B cell (primary cell): ENCODE measurements around the gene ZC3H12C. TPM values are rescaled to one million over a fixed set of nuclear protein-coding genes. Genes with fewer than 3 reads are reported as not detected.

Experiments used
- ATAC-seq: fragments of 200-7000 bp; cut with Tn5 transposase; one replicate; pipeline ENCODE4 v1.10.0; 2021; ENCODE audit warnings: low read depth, mild to moderate bottlenecking, moderate number of reproducible peaks, moderate library complexity
- CTCF ChIA-PET: fragments of 350-600 bp; sonication (Branson Sonifier 250); formaldehyde crosslinking; loops from one replicate; lab custom pipeline; 2021; ENCODE audit warnings: antibody characterized with exemption, inconsistent platforms; lab: Charles Lee
- POLR2A ChIA-PET: fragments of 350-600 bp; sonication (Branson Sonifier 250); formaldehyde crosslinking; loops from one replicate; lab custom pipeline; 2021; ENCODE audit warnings: antibody characterized with exemption; lab: Charles Lee
- DNase-seq: peaks from one replicate; pipeline ENCODE4 v3.0.0; 2013
- H2AFZ ChIP-seq: 2 replicates; pipeline ENCODE4 v1.6.1; 2012; ENCODE audit warnings: mild to moderate bottlenecking, low read depth, low read length; ENCODE audit not compliant: insufficient read depth, poor library complexity, severe bottlenecking
- H3K27ac ChIP-seq, 2 donors: 1 replicate in 1 of 2; 2 replicates in 1 of 2; pipeline ENCODE4 v1.5.1; 2012 to 2013; ENCODE audit warnings: low read length in 2 of 2, mild to moderate bottlenecking in 2 of 2, moderate library complexity in 1 of 2
- H3K27me3 ChIP-seq, 4 experiments: fragments of 200-600 bp in 1 of 4; sonication (generic) in 1 of 4; replicated peaks in 1 of 4; 1 replicate in 2 of 4; 2 replicates in 2 of 4; pipeline versions ENCODE4 v1.6.1 to v1.7.0; 2013 to 2016; ENCODE audit warnings: low read length in 3 of 4, mild to moderate bottlenecking in 2 of 4, mixed read lengths in 1 of 4, moderate library complexity in 1 of 4; ENCODE audit not compliant: insufficient read depth in 4 of 4, control insufficient read depth in 3 of 4; ENCODE audit errors: control extremely low read depth in 1 of 4
- H3K36me3 ChIP-seq, 2 experiments: replicated peaks in 1 of 2; 1 replicate in 1 of 2; 2 replicates in 1 of 2; pipeline versions ENCODE4 v1.6.1 to v1.7.1; 2013; ENCODE audit warnings: low read length in 1 of 2; ENCODE audit not compliant: insufficient read depth in 2 of 2, control insufficient read depth in 1 of 2; ENCODE audit errors: control extremely low read depth in 1 of 2, extremely low read depth in 1 of 2
- H3K4me1 ChIP-seq, 2 donors: fragments of 200-600 bp in 1 of 2; sonication (generic) in 1 of 2; 1 replicate in 1 of 2; 2 replicates in 1 of 2; pipeline versions ENCODE4 v1.5.1 to v1.6.1; 2013 to 2017; ENCODE audit warnings: low read length in 2 of 2; ENCODE audit not compliant: control insufficient read depth in 2 of 2, insufficient read depth in 2 of 2
- H3K4me2 ChIP-seq: replicated peaks from 2 replicates; pipeline ENCODE3; 2012; ENCODE audit warnings: mild to moderate bottlenecking, low read depth, low read length; ENCODE audit not compliant: poor library complexity, severe bottlenecking
- H3K4me3 ChIP-seq, 5 experiments: fragments of 200-600 bp in 1 of 5; sonication (generic) in 1 of 5; 1 replicate in 3 of 5; 2 replicates in 2 of 5; pipeline versions ENCODE4 v1.5.1 to v1.7.0; 2011 to 2016; ENCODE audit warnings: low read length in 4 of 5, mild to moderate bottlenecking in 4 of 5, low read depth in 2 of 5, control low read depth in 1 of 5, moderate library complexity in 1 of 5; ENCODE audit not compliant: insufficient read depth in 1 of 5; ENCODE audit errors: control extremely low read depth in 1 of 5, extremely low read depth in 1 of 5
- H3K79me2 ChIP-seq: fragments of 200-600 bp; sonication (generic); one replicate; pipeline ENCODE4 v1.6.0; 2016; ENCODE audit warnings: low read length; ENCODE audit not compliant: control insufficient read depth, insufficient read depth
- H3K9ac ChIP-seq: fragments of 200-600 bp; sonication (generic); 2 replicates; pipeline ENCODE4 v1.6.1; 2017; ENCODE audit warnings: mild to moderate bottlenecking, low read length, moderate library complexity
- H3K9me3 ChIP-seq, 3 donors: one replicate each; pipeline versions ENCODE4 v1.6.1 to v1.7.1; 2013; ENCODE audit warnings: low read length in 2 of 3; ENCODE audit not compliant: control insufficient read depth in 2 of 3, insufficient read depth in 1 of 3; ENCODE audit errors: control extremely low read depth in 1 of 3
- H4K20me1 ChIP-seq: 2 replicates; pipeline ENCODE4 v1.6.0; 2012; ENCODE audit warnings: mild to moderate bottlenecking, low read length; ENCODE audit not compliant: insufficient read depth, control insufficient read depth, poor library complexity, severe bottlenecking
- H3K27ac Mint-ChIP-seq: one replicate; pipeline ENCODE4 v1.8.0; 2021; ENCODE audit warnings: mixed read lengths
- H3K27me3 Mint-ChIP-seq: one replicate; pipeline ENCODE4 v1.8.0; 2021; ENCODE audit warnings: mixed read lengths
- H3K4me1 Mint-ChIP-seq: one replicate; pipeline ENCODE4 v1.8.0; 2021; ENCODE audit warnings: mixed read lengths
- H3K4me3 Mint-ChIP-seq: one replicate; pipeline ENCODE4 v1.8.0; 2021; ENCODE audit warnings: mixed read lengths
- H3K9me3 Mint-ChIP-seq: one replicate; pipeline ENCODE4 v1.8.0; 2022; ENCODE audit warnings: mixed read lengths; ENCODE audit not compliant: insufficient read depth
- EZH2 ChIP-seq: IDR thresholded peaks from 2 replicates; pipeline ENCODE4 v1.6.1; 2012; ENCODE audit warnings: borderline replicate concordance, low read depth, mild to moderate bottlenecking, moderate library complexity, low read length; ENCODE audit not compliant: insufficient read depth, poor library complexity, severe bottlenecking
- WGBS: methylation state at CpG from one replicate; pipeline ENCODE4 v1.1.5; 2013; ENCODE audit warnings: missing lambda C conversion rate; ENCODE audit not compliant: insufficient coverage; 5-methylcytosine and 5-hydroxymethylcytosine counted together
- intact Hi-C: fragments of 100-400 bp; cut with micrococcal nuclease; formaldehyde crosslinking; loops from one replicate; pipeline ENCODE4 v1.10.0; 2022
- polyA plus RNA-seq: library from polyadenylated mRNA; depleted of rRNA; stranded (reverse); fragments of >200 nt; gene quantifications from 2 replicates; pipeline ENCODE4 v1.2.3, GENCODE V29; 2012
- total RNA-seq, 2 donors: library from RNA; stranded (reverse); fragments of 120-200 nt in 1 of 2; gene quantifications; 1 replicate in 1 of 2; 2 replicates in 1 of 2; pipeline versions ENCODE4 v1.2.3 to v1.2.4, GENCODE V29; 2013 to 2022
- TF ChIP-seq, protein P1 (sequence below): fragments of 200-600 bp; IDR thresholded peaks from one replicate; pipeline ENCODE4 v1.8.0; 2022; ENCODE audit warnings: antibody characterized with exemption, mild to moderate bottlenecking

The ZC3H12C gene
- total and polyA plus RNA-seq, 2 donors (not counting 1 experiment from before 2014, with no cell fraction given), result 0.01 to 0.10 TPM

GRCh38 chr11:110124605-110125004 lies 31.4 kb downstream of the ZC3H12C start:
- Mint-ChIP-seq H3K4me1 (no peaks in the 10 kb centered on the region), H3K4me3 (no peak overlapping the region), H3K9me3 (no peaks in the 10 kb centered on the region), H3K27ac (no peak overlapping the region), H3K27me3 (peaks cover 3% of the 10 kb centered on the region)
- no peak overlapping the region for H3K9ac ChIP-seq
- H3K79me2 ChIP-seq, result no peaks in the 10 kb centered on the region
- intact Hi-C loops, result no loop called here
- no peak overlapping the region for H2AFZ ChIP-seq
- ATAC-seq (no peak), DNase-seq (no peak)
- H4K20me1 ChIP-seq, result no peaks in the 10 kb centered on the region
- H3K4me3 ChIP-seq, result no peak overlapping the region
- no peak overlapping the region for H3K4me2 ChIP-seq
- ChIA-PET CTCF (no interaction called here), POLR2A (no interaction called here)
- H3K9me3 ChIP-seq, result no peaks in the 10 kb centered on the region
- no peaks in the 10 kb centered on the region for H3K4me1 ChIP-seq
- H3K36me3 ChIP-seq, result no peaks in the 10 kb centered on the region
- no peak overlapping the region for H3K27ac ChIP-seq
- 100% methylated on average over 2 of the region's 2 CpGs for WGBS
- no peaks in the 10 kb centered on the region for H3K27me3 ChIP-seq
- no peak for TF ChIP-seq EZH2
- TF ChIP-seq, protein P1, sequence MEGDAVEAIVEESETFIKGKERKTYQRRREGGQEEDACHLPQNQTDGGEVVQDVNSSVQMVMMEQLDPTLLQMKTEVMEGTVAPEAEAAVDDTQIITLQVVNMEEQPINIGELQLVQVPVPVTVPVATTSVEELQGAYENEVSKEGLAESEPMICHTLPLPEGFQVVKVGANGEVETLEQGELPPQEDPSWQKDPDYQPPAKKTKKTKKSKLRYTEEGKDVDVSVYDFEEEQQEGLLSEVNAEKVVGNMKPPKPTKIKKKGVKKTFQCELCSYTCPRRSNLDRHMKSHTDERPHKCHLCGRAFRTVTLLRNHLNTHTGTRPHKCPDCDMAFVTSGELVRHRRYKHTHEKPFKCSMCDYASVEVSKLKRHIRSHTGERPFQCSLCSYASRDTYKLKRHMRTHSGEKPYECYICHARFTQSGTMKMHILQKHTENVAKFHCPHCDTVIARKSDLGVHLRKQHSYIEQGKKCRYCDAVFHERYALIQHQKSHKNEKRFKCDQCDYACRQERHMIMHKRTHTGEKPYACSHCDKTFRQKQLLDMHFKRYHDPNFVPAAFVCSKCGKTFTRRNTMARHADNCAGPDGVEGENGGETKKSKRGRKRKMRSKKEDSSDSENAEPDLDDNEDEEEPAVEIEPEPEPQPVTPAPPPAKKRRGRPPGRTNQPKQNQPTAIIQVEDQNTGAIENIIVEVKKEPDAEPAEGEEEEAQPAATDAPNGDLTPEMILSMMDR, result no peak

DNA sequence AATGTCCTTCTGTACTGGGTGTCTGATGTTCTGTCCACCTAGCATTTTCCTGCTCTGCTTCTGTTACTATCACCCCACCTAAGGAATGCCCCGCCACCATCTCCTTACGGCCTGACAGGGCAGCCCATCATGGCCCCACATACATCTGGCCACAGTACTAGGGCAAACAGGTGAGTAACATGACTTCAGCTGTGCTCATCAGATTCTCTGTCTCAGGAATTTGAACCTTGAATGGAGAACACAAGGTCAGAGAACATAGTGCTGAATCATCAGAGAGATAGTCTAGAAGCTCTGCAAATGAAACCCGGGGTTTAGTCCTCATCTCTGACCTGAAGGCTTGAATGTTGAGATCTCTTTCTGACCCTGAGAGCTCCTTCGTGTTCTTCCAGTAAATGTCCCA lies 32.4 kb downstream of the ZC3H12C start:
- Histone ChIP-seq H3K27me3 (no peaks in the 10 kb centered on the region), H3K79me2 (no peaks in the 10 kb centered on the region), H3K9me3 (no peaks in the 10 kb centered on the region), H4K20me1 (no peaks in the 10 kb centered on the region), H2AFZ (no peak overlapping the region), H3K36me3 (no peaks in the 10 kb centered on the region), H3K4me2 (no peak overlapping the region), H3K4me3 (no peak overlapping the region), H3K27ac (no peak overlapping the region), H3K9ac (no peak overlapping the region), H3K4me1 (no peaks in the 10 kb centered on the region)
- intact Hi-C loops, result no loop called here
- H3K27me3 Mint-ChIP-seq, result peaks cover 4% of the 10 kb centered on the region
- TF ChIP-seq, protein P1, result no peak
- TF ChIP-seq EZH2, result no peak
- no peak overlapping the region for H3K27ac Mint-ChIP-seq
- ATAC-seq, result no peak
- ChIA-PET POLR2A (no interaction called here), CTCF (no interaction called here)
- WGBS, result 96% methylated on average over 3 of the region's 4 CpGs
- H3K4me3 Mint-ChIP-seq, result no peak overlapping the region
- no peak for DNase-seq
- H3K9me3 Mint-ChIP-seq, result no peaks in the 10 kb centered on the region
- no peaks in the 10 kb centered on the region for H3K4me1 Mint-ChIP-seq
